ENCODE measurements around the gene SEL1L3. TPM values are rescaled to one million over a fixed set of nuclear protein-coding genes. Genes with fewer than 3 reads are reported as not detected.

The SEL1L3 gene
- total and polyA plus RNA-seq, 9 of the 15 experiments (the other 6 are each of a cell fraction or from before 2014, with no cell fraction given), result 10.0 to 44.3 (median 21.6) TPM

GRCh38 chr4:25700661-25701060, 162.1 kb downstream of the SEL1L3 start (continued):
- TF ChIP-seq ZMIZ1 (IDR thresholded peaks at IDR 0.05; ENCODE audit: low read depth in 2 of 2, low read length in 2 of 2) (no peak), HDAC2 (IDR thresholded peaks at IDR 0.05) (no peak), ZBED1 (IDR thresholded peaks at IDR 0.05) (no peak), NRF1 (conservative IDR thresholded peaks at IDR 0.05 in 1 of 2, IDR thresholded peaks at IDR 0.05 in 1 of 2) (no peak), U2AF2 (optimal IDR thresholded peaks at IDR 0.05; ENCODE audit: low read depth, low read length) (no peak), ZFP30 (CRISPR knock-in tag; IDR thresholded peaks at IDR 0.05; ENCODE audit: borderline replicate concordance) (no peak), ZBTB26 (CRISPR knock-in tag; IDR thresholded peaks at IDR 0.05) (no peak), TRIM28 (IDR thresholded peaks at IDR 0.05) (no peak), C11orf30 (IDR thresholded peaks at IDR 0.05; ENCODE audit: low read depth) (no peak), ZBTB1 (CRISPR knock-in tag; IDR thresholded peaks at IDR 0.05; ENCODE audit: borderline replicate concordance, low read depth) (no peak), ZNF140 (CRISPR knock-in tag; IDR thresholded peaks at IDR 0.05) (no peak)
- TF ChIP-seq, protein P1, sequence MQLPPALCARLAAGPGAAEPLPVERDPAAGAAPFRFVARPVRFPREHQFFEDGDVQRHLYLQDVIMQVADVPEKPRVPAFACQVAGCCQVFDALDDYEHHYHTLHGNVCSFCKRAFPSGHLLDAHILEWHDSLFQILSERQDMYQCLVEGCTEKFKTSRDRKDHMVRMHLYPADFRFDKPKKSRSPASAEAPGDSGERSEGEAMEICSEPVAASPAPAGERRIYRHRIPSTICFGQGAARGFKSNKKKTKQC (CRISPR knock-in tag; IDR thresholded peaks at IDR 0.05), result no peak
